ACC112 (cell line): Measurements from ENCODE around the gene UBQLN4.
"Not testable (repeated sequence)": the region's sequence is repeated elsewhere in the genome, so short reads cannot be mapped to it uniquely, and the experiment has no call there.

Experiments used
- H2AFZ ChIP-seq: fragments of 200-600 bp; sonication (generic); one replicate; pipeline ENCODE4 v1.6.0; 2017; ENCODE audit warnings: antibody characterized with exemption, low read length; ENCODE audit not compliant: unreplicated experiment
- H3K27ac ChIP-seq: fragments of 200-600 bp; sonication (generic); 2 replicates; pipeline ENCODE4 v1.5.1; 2014; ENCODE audit warnings: low read depth, mild to moderate bottlenecking, antibody characterized with exemption, low read length, moderate library complexity
- H3K27me3 ChIP-seq: fragments of 200-600 bp; sonication (generic); 2 replicates; pipeline ENCODE4 v1.6.1; 2014; ENCODE audit warnings: mild to moderate bottlenecking, antibody characterized with exemption, low read length, moderate library complexity, mixed read lengths; ENCODE audit not compliant: insufficient read depth
- H3K36me3 ChIP-seq: fragments of 200-600 bp; sonication (generic); 2 replicates; pipeline ENCODE4 v1.6.1; 2016; ENCODE audit warnings: mild to moderate bottlenecking, antibody characterized with exemption, low read length, moderate library complexity, mixed read lengths; ENCODE audit not compliant: insufficient read depth
- H3K4me1 ChIP-seq: fragments of 200-600 bp; sonication (generic); one replicate; pipeline ENCODE4 v1.6.1; 2016; ENCODE audit warnings: low read length, mixed read lengths; ENCODE audit not compliant: insufficient read depth, unreplicated experiment, control insufficient read depth
- H3K4me3 ChIP-seq: fragments of 200-600 bp; sonication (generic); 2 replicates; pipeline ENCODE4 v1.5.1; 2014; ENCODE audit warnings: mild to moderate bottlenecking, low read depth, low read length
- H3K79me2 ChIP-seq: fragments of 200-600 bp; sonication (generic); one replicate; pipeline ENCODE4 v1.6.0; 2016; ENCODE audit warnings: low read length; ENCODE audit not compliant: control insufficient read depth, unreplicated experiment, insufficient read depth

UBQLN4 gene

GRCh38 chr1:156071332-156071816, 17.8 kb upstream of the UBQLN4 start:
- H2AFZ ChIP-seq, H3K27ac ChIP-seq, H3K79me2 ChIP-seq, H3K27me3 ChIP-seq, H3K4me3 ChIP-seq, H3K4me1 ChIP-seq, H3K36me3 ChIP-seq: not testable (repeated sequence)

GRCh38 chr1:156070548-156070947, 16.9 kb upstream of the UBQLN4 start:
- Histone ChIP-seq H3K27ac (no peak overlapping the region), H2AFZ (no peak overlapping the region), H3K27me3 (no peaks in the 10 kb centered on the region), H3K4me1 (no peaks in the 10 kb centered on the region), H3K36me3 (no peaks in the 10 kb centered on the region), H3K4me3 (no peak overlapping the region), H3K79me2 (no peaks in the 10 kb centered on the region)

GRCh38 chr1:156069490-156070455, 16.2 kb upstream of the UBQLN4 start:
- Histone ChIP-seq H3K4me1 (no peaks in the 10 kb centered on the region), H3K27ac (no peak overlapping the region), H2AFZ (no peak overlapping the region)

GRCh38 chr1:156067262-156067661, 13.7 kb upstream of the UBQLN4 start:
- H3K4me3 ChIP-seq: no peak overlapping the region
- no peaks in the 10 kb centered on the region for H3K79me2 ChIP-seq
- H3K36me3 ChIP-seq: no peaks in the 10 kb centered on the region
- no peak overlapping the region for H2AFZ ChIP-seq
- H3K27me3 ChIP-seq: no peaks in the 10 kb centered on the region
- H3K4me1 ChIP-seq: no peaks in the 10 kb centered on the region
- no peak overlapping the region for H3K27ac ChIP-seq

More at GRCh38 chr1:156069490-156070455, 16.2 kb upstream of the UBQLN4 start:
- H3K79me2 ChIP-seq: no peaks in the 10 kb centered on the region
- H3K36me3 ChIP-seq: no peaks in the 10 kb centered on the region
- no peak overlapping the region for H3K4me3 ChIP-seq
- H3K27me3 ChIP-seq: no peaks in the 10 kb centered on the region

GRCh38 chr1:156065871-156066270, 12.3 kb upstream of the UBQLN4 start:
- no peaks in the 10 kb centered on the region for H3K36me3 ChIP-seq
- no peaks in the 10 kb centered on the region for H3K4me1 ChIP-seq
- H3K4me3 ChIP-seq: no peak overlapping the region
- H3K27me3 ChIP-seq: no peaks in the 10 kb centered on the region
- no peaks in the 10 kb centered on the region for H3K79me2 ChIP-seq
- no peak overlapping the region for H3K27ac ChIP-seq
- no peak overlapping the region for H2AFZ ChIP-seq

GRCh38 chr1:156065212-156065611, 11.6 kb upstream of the UBQLN4 start:
- H3K36me3 ChIP-seq: no peaks in the 10 kb centered on the region
- no peak overlapping the region for H2AFZ ChIP-seq
- no peaks in the 10 kb centered on the region for H3K79me2 ChIP-seq
- no peak overlapping the region for H3K27ac ChIP-seq
- H3K27me3 ChIP-seq: no peaks in the 10 kb centered on the region
- no peak overlapping the region for H3K4me3 ChIP-seq
- no peaks in the 10 kb centered on the region for H3K4me1 ChIP-seq

GRCh38 chr1:156064615-156065014, 11.0 kb upstream of the UBQLN4 start:
- H3K4me1 ChIP-seq: no peaks in the 10 kb centered on the region
- no peak overlapping the region for H2AFZ ChIP-seq
- no peak overlapping the region for H3K4me3 ChIP-seq
- H3K27me3 ChIP-seq: no peaks in the 10 kb centered on the region
- no peaks in the 10 kb centered on the region for H3K79me2 ChIP-seq
- no peak overlapping the region for H3K27ac ChIP-seq
- no peaks in the 10 kb centered on the region for H3K36me3 ChIP-seq

- no peaks in the 10 kb centered on the region for H3K27me3 ChIP-seq
- no peak overlapping the region for H3K4me3 ChIP-seq
- H3K27ac ChIP-seq: no peak overlapping the region
- no peaks in the 10 kb centered on the region for H3K79me2 ChIP-seq
- H2AFZ ChIP-seq: no peak overlapping the region
- H3K4me1 ChIP-seq: no peaks in the 10 kb centered on the region
- H3K36me3 ChIP-seq: no peaks in the 10 kb centered on the region
Measured at GRCh38 chr1:156063997-156064285, 10.3 kb upstream of the UBQLN4 start.

GRCh38 chr1:156062189-156062588, 8.6 kb upstream of the UBQLN4 start:
- no peaks in the 10 kb centered on the region for H3K36me3 ChIP-seq
- H3K27ac ChIP-seq: no peak overlapping the region
- no peaks in the 10 kb centered on the region for H3K4me1 ChIP-seq
- H3K4me3 ChIP-seq: no peak overlapping the region
- no peak overlapping the region for H2AFZ ChIP-seq
- no peaks in the 10 kb centered on the region for H3K27me3 ChIP-seq
- no peaks in the 10 kb centered on the region for H3K79me2 ChIP-seq

GRCh38 chr1:156060937-156061636, 7.5 kb upstream of the UBQLN4 start, which contains the start of gene RAB25:
Gene RAB25, plus strand, starts transcription at chr1:156061160. Its CDS starts 241 bp downstream, at chr1:156061401.
- no peak within 1 kb of the TSS for H2AFZ ChIP-seq
- no peaks in the 10 kb centered on the region for H3K4me1 ChIP-seq
- no peak within 1 kb of the TSS for H3K4me3 ChIP-seq
- peaks cover 3% of the 10 kb centered on the region for H3K79me2 ChIP-seq
- H3K36me3 ChIP-seq: no peaks in the 10 kb centered on the region
- H3K27ac ChIP-seq: no peak within 1 kb of the TSS
- H3K27me3 ChIP-seq: no peaks in the 10 kb centered on the region
